ENCODE measurements around the gene PDS5B. TPM values are rescaled to one million over a fixed set of nuclear protein-coding genes. Genes with fewer than 3 reads are reported as not detected.

PDS5B gene
- total and polyA plus RNA-seq, 4 donors = 3.6 to 24.3 (median 12.9) TPM

- TF ChIP-seq ZBTB33 (IDR thresholded peaks at IDR 0.05) (peak; percentile 89), RAD21 (IDR thresholded peaks at IDR 0.05) (peak; percentile 71 to 75), FOXA2 (IDR thresholded peaks at IDR 0.05) (peak; percentile 57), ATF3 (IDR thresholded peaks at IDR 0.05) (peak; percentile 49), JUND (IDR thresholded peaks at IDR 0.05) (peak in 1 of 2 donors; percentile 57)
Observed at GRCh38 chr13:32538621-32539246, 47.5 kb upstream of the PDS5B start, which contains the start of gene N4BP2L2 (continued).

GRCh38 chr13:32542221-32542620 lies 44.0 kb upstream of the PDS5B start:
- no peak overlapping the region for H3K9ac ChIP-seq (ENCODE audit: low read depth in 1 of 2, low read length in 2 of 2)
- TF ChIP-seq SP1 (IDR thresholded peaks at IDR 0.05) = no peak
- no peak for TF ChIP-seq ATF3 (IDR thresholded peaks at IDR 0.05)
- TF ChIP-seq NR2F2 (IDR thresholded peaks at IDR 0.05) = no peak
- TF ChIP-seq GABPA (IDR thresholded peaks at IDR 0.05 in 1 of 2, conservative IDR thresholded peaks at IDR 0.05 in 1 of 2) = no peak
- no peak for TF ChIP-seq HNF4G (IDR thresholded peaks at IDR 0.05)
- TF ChIP-seq RAD21 (IDR thresholded peaks at IDR 0.05) = no peak
- TF ChIP-seq ZBTB33 (IDR thresholded peaks at IDR 0.05) = no peak
- no peak for TF ChIP-seq RXRA (IDR thresholded peaks at IDR 0.05)
- no peak for TF ChIP-seq YY1 (IDR thresholded peaks at IDR 0.05)
- TF ChIP-seq HNF4A (conservative IDR thresholded peaks at IDR 0.05) = no peak
- TF ChIP-seq CTCF (IDR thresholded peaks at IDR 0.05; ENCODE audit: low read depth, low read length, missing input control) = no peak
- H3K4me1 ChIP-seq (ENCODE audit: control insufficient read depth in 4 of 4, insufficient read depth in 4 of 4, low read length in 3 of 4) = peaks cover 0 to 7% (median 2%) of the 10 kb centered on the region in 4 donors
- no peaks in the 10 kb centered on the region for H3K36me3 ChIP-seq (ENCODE audit: control insufficient read depth in 4 of 4, insufficient read depth in 3 of 4, low read depth in 1 of 4, low read length in 3 of 4)
- 93% methylated on average over 2 of the region's 2 CpGs for WGBS
- DNase-seq (ENCODE audit: low spot score) = no peak
- no peak overlapping the region for H3K4me3 ChIP-seq (ENCODE audit: low read depth in 1 of 3, low read length in 3 of 3)
- H3K27me3 ChIP-seq (ENCODE audit: control insufficient read depth in 4 of 4, insufficient read depth in 4 of 4, low read length in 3 of 4) = no peaks in the 10 kb centered on the region
- H3K27ac ChIP-seq (ENCODE audit: low read depth in 1 of 2, low read length in 2 of 2) = no peak overlapping the region
- H3K9me3 ChIP-seq (ENCODE audit: control insufficient read depth in 4 of 4, low read length in 3 of 4) = no peaks in the 10 kb centered on the region

GRCh38 chr13:32545083-32545482 lies 41.2 kb upstream of the PDS5B start:
- no peak for DNase-seq (ENCODE audit: low spot score)
- Histone ChIP-seq H3K9ac (ENCODE audit: low read depth in 1 of 2, low read length in 2 of 2) (no peak overlapping the region), H3K27me3 (ENCODE audit: control insufficient read depth in 4 of 4, insufficient read depth in 4 of 4, low read length in 3 of 4) (no peaks in the 10 kb centered on the region), H3K27ac (ENCODE audit: low read depth in 1 of 2, low read length in 2 of 2) (no peak overlapping the region), H3K36me3 (ENCODE audit: control insufficient read depth in 4 of 4, insufficient read depth in 3 of 4, low read depth in 1 of 4, low read length in 3 of 4) (no peaks in the 10 kb centered on the region), H3K9me3 (ENCODE audit: control insufficient read depth in 4 of 4, low read length in 3 of 4) (no peaks in the 10 kb centered on the region), H3K4me3 (ENCODE audit: low read depth in 1 of 3, low read length in 3 of 3) (no peak overlapping the region), H3K4me1 (ENCODE audit: control insufficient read depth in 4 of 4, insufficient read depth in 4 of 4, low read length in 3 of 4) (peaks cover 2 to 6% (median 4%) of the 10 kb centered on the region in 4 donors)
- WGBS = 96% methylated on average over 2 of the region's 2 CpGs
- TF ChIP-seq EGR1 (IDR thresholded peaks at IDR 0.05; ENCODE audit: low read depth in 2 of 2) (no peak), GABPA (IDR thresholded peaks at IDR 0.05 in 1 of 2, conservative IDR thresholded peaks at IDR 0.05 in 1 of 2) (no peak), ZBTB33 (IDR thresholded peaks at IDR 0.05) (no peak), FOXA1 (IDR thresholded peaks at IDR 0.05) (no peak), SP1 (IDR thresholded peaks at IDR 0.05) (no peak), MAX (IDR thresholded peaks at IDR 0.05) (no peak), ATF3 (IDR thresholded peaks at IDR 0.05) (no peak)

Data from liver (tissue), 9 donors.